Ishikawa (cell line): ENCODE results near the gene BEND6.

Experiments
- EP300 ChIP-seq: IDR thresholded peaks from 2 replicates; pipeline ENCODE4 v1.6.1; 2012; ENCODE audit warnings: borderline replicate concordance
- RAD21 ChIP-seq: IDR thresholded peaks from 2 replicates; pipeline ENCODE4 v1.6.1; 2012; ENCODE audit warnings: low read depth
- YY1 ChIP-seq: IDR thresholded peaks from 2 replicates; pipeline ENCODE4 v1.6.1; 2012; ENCODE audit warnings: low read depth

DNA sequence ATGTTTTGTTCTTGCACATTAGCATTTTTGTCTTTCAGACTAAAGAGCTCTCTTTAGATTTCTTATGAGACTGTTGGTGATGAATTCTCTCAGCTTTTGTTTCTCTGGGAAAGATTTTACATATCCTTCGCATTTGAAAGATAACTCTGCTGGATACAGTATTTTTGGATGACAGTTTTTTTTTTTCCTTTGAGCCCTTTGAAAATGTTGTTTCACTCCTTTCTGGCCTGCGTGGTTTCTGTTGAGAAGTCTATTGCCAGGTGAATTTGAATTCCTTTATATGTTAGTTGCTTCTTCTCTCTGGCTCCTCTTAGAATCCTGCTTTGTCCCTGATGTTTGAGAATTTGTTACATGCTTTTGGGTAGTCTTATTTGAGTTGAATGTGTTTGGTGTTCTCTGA lies 69.4 kb downstream of the BEND6 start:
- TF ChIP-seq EP300 (no peak), YY1 (no peak), RAD21 (no peak)
